Cardiac muscle cell (in vitro differentiated cells and primary cell): ENCODE data around the gene SMAD6. TPM values are rescaled to one million over a fixed set of nuclear protein-coding genes. Genes with fewer than 3 reads are reported as not detected.

Experiments
- DNase-seq, 2 donors: peaks; one replicate each; pipeline versions ENCODE4 v3.0.0 to v3.0.0-alpha.2; 2010 to 2017; ENCODE audit warnings: low read depth in 1 of 2, low spot score in 1 of 2
- H3K27ac ChIP-seq: fragments of 200-600 bp; sonication (generic); 2 replicates; pipeline ENCODE4 v1.5.1; 2016
- H3K27me3 ChIP-seq: fragments of 200-600 bp; sonication (generic); 2 replicates; pipeline ENCODE4 v1.6.0; 2016; ENCODE audit warnings: control low read depth
- H3K36me3 ChIP-seq: fragments of 200-600 bp; sonication (generic); 2 replicates; pipeline ENCODE4 v1.5.1; 2016; ENCODE audit warnings: control low read depth
- H3K4me1 ChIP-seq: fragments of 200-600 bp; sonication (generic); 2 replicates; pipeline ENCODE4 v1.8.1; 2017; ENCODE audit warnings: low read depth, mild to moderate bottlenecking, mixed run types
- H3K4me3 ChIP-seq: fragments of 200-600 bp; sonication (generic); 2 replicates; pipeline ENCODE4 v1.5.1; 2016; ENCODE audit warnings: mild to moderate bottlenecking
- H3K9me3 ChIP-seq: fragments of 200-600 bp; sonication (generic); 2 replicates; pipeline ENCODE4 v1.5.1; 2017; ENCODE audit warnings: low read depth, mild to moderate bottlenecking, control low read depth
- CTCF ChIP-seq: IDR thresholded peaks from 2 replicates; pipeline ENCODE4 v1.5.1; 2012; ENCODE audit warnings: low read depth, mild to moderate bottlenecking, low read length
- polyA plus RNA-seq: library from polyadenylated mRNA; unstranded; fragments of >200 nt; fragmentation: Nextera tagmentation; extraction: Ambion mirVana; gene quantifications from 2 replicates; pipeline ENCODE4 v1.2.1, GENCODE V29; 2016
- total RNA-seq: library from RNA; depleted of rRNA; stranded (reverse); fragments of >200 nt; gene quantifications from 2 replicates; pipeline ENCODE4 v1.2.3, GENCODE V29; 2016

Gene SMAD6
- total and polyA plus RNA-seq, 2 experiments from 2014 or later, result 106 to 274 TPM

- Histone ChIP-seq H3K27me3 (no peaks in the 10 kb centered on the region), H3K36me3 (no peaks in the 10 kb centered on the region), H3K4me3 (no peak overlapping the region), H3K9me3 (no peaks in the 10 kb centered on the region), H3K27ac (no peak overlapping the region), H3K4me1 (peaks cover 16% of the 10 kb centered on the region)
- DNase-seq, result no peak
- TF ChIP-seq CTCF, result no peak
Observed at GRCh38 chr15:66798426-66799061, 96.5 kb downstream of the SMAD6 start.

- no peak for DNase-seq
- H3K27ac ChIP-seq, result no peak overlapping the region
- TF ChIP-seq CTCF, result no peak
Observed at GRCh38 chr15:66799242-66799641, 97.2 kb downstream of the SMAD6 start.

GRCh38 chr15:66800584-66801235 lies 98.7 kb downstream of the SMAD6 start:
- DNase-seq, result no peak
- TF ChIP-seq CTCF, result no peak
- no peak overlapping the region for H3K27ac ChIP-seq

More at GRCh38 chr15:66799242-66799641, 97.2 kb downstream of the SMAD6 start:
- no peaks in the 10 kb centered on the region for H3K36me3 ChIP-seq
- H3K4me1 ChIP-seq, result peaks cover 17% of the 10 kb centered on the region
- H3K27me3 ChIP-seq, result no peaks in the 10 kb centered on the region
- H3K9me3 ChIP-seq, result no peaks in the 10 kb centered on the region
- H3K4me3 ChIP-seq, result no peak overlapping the region

GRCh38 chr15:66801266-66801665 lies 99.2 kb downstream of the SMAD6 start:
- H3K4me1 ChIP-seq, result peaks cover 17% of the 10 kb centered on the region
- TF ChIP-seq CTCF, result no peak
- H3K4me3 ChIP-seq, result no peak overlapping the region
- H3K27me3 ChIP-seq, result no peaks in the 10 kb centered on the region
- no peaks in the 10 kb centered on the region for H3K36me3 ChIP-seq
- H3K27ac ChIP-seq, result no peak overlapping the region
- no peak for DNase-seq
- no peaks in the 10 kb centered on the region for H3K9me3 ChIP-seq

More at GRCh38 chr15:66800584-66801235, 98.7 kb downstream of the SMAD6 start:
- no peaks in the 10 kb centered on the region for H3K9me3 ChIP-seq
- no peaks in the 10 kb centered on the region for H3K36me3 ChIP-seq
- H3K27me3 ChIP-seq, result no peaks in the 10 kb centered on the region
- H3K4me3 ChIP-seq, result no peak overlapping the region
- H3K4me1 ChIP-seq, result peaks cover 17% of the 10 kb centered on the region

GRCh38 chr15:66802025-66803001 lies 100.3 kb downstream of the SMAD6 start:
- TF ChIP-seq CTCF, result no peak

More at GRCh38 chr15:66802025-66803001, 100.3 kb downstream of the SMAD6 start:
- peak in 1 of 2 donors; percentile 57 for DNase-seq
- Histone ChIP-seq H3K4me3 (no peak overlapping the region), H3K27ac (peak overlapping the region; percentile 66), H3K27me3 (no peaks in the 10 kb centered on the region), H3K36me3 (no peaks in the 10 kb centered on the region), H3K9me3 (no peaks in the 10 kb centered on the region), H3K4me1 (peaks cover 17% of the 10 kb centered on the region)
